ENCODE results near the gene TMEM59. TPM values are rescaled to one million over a fixed set of nuclear protein-coding genes. Genes with fewer than 3 reads are reported as not detected.
A peak's percentile ranks its signal among the peaks of the same experiment; 100 is the strongest.
"Not testable (repeated sequence)": the region's sequence is repeated elsewhere in the genome, so short reads cannot be mapped to it uniquely, and the experiment has no call there.

The TMEM59 gene, protein sequence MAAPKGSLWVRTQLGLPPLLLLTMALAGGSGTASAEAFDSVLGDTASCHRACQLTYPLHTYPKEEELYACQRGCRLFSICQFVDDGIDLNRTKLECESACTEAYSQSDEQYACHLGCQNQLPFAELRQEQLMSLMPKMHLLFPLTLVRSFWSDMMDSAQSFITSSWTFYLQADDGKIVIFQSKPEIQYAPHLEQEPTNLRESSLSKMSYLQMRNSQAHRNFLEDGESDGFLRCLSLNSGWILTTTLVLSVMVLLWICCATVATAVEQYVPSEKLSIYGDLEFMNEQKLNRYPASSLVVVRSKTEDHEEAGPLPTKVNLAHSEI
- total RNA-seq, result 100 to 1,000 TPM; 195 to 210 TPM

- CTCF ChIA-PET, result interaction anchor here (2.6 kb wide), 1 partner anchor 13 kb away, joined by 8 read pairs; no protein-coding TSS in a partner anchor
- DNase-seq, result peak; percentile 99
- Mint-ChIP-seq H3K9me3 (no peaks in the 10 kb centered on the region), H3K27me3 (no peaks in the 10 kb centered on the region), H3K4me1 (peaks cover 40% of the 10 kb centered on the region), H3K4me3 (no peak within 1 kb of the TSS), H3K27ac (no peak within 1 kb of the TSS), H3K36me3 (ENCODE audit: low read depth) (peaks cover 19% of the 10 kb centered on the region)
- POLR2A ChIA-PET, result interaction anchor here (0.6 kb wide), 1 partner anchor 83 kb away, joined by 3 read pairs; no protein-coding TSS in a partner anchor
Measured at GRCh38 chr1:54052934-54053744, at the start of gene TMEM59, which contains the start of gene TCEANC2. TSS of gene TMEM59 (minus strand) at chr1:54053204. CDS start at chr1:54053188, 16 bp downstream. TSS of gene TCEANC2 (plus strand) at chr1:54053608. CDS start at chr1:54054423, 815 bp downstream.

DNA sequence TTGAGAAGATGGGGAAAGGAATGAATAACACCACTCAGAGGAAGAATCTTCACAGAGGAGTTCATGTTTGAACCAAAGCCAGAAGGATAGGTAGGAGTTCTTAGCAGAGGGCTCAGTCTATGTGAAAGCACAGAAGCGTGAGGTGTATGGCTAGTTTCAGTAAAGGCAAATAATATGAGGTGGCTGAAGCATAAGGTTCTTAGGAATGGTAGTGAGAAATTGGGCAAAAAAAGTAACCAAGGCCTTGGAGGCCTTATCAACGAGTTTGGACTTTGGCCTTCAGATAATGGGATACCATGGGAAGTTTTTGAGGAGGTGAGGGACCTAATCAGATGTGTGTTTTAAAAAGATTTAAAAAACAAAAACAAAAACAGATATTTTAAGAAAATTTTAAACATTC lies 47.5 kb upstream of the TMEM59 start:
- Mint-ChIP-seq H3K36me3 (ENCODE audit: low read depth) (peaks cover 34% of the 10 kb centered on the region), H3K27me3 (no peaks in the 10 kb centered on the region), H3K4me3 (no peak overlapping the region), H3K27ac (no peak overlapping the region), H3K4me1 (peaks cover 4% of the 10 kb centered on the region), H3K9me3 (peaks cover 5% of the 10 kb centered on the region)
- CTCF ChIA-PET, result no interaction called here
- POLR2A ChIA-PET, result no interaction called here
- DNase-seq, result no peak

GRCh38 chr1:54099061-54099610 lies 46.1 kb upstream of the TMEM59 start:
- H3K4me3 Mint-ChIP-seq, result no peak overlapping the region
- POLR2A ChIA-PET, result interaction anchor here (0.7 kb wide), 1 partner anchor 364 kb away, joined by 7 read pairs; no protein-coding TSS in a partner anchor
- H3K27me3 Mint-ChIP-seq, result no peaks in the 10 kb centered on the region
- no peak overlapping the region for H3K27ac Mint-ChIP-seq
- H3K36me3 Mint-ChIP-seq (ENCODE audit: low read depth), result peaks cover 34% of the 10 kb centered on the region
- peaks cover 5% of the 10 kb centered on the region for H3K9me3 Mint-ChIP-seq
- H3K4me1 Mint-ChIP-seq, result peaks cover 4% of the 10 kb centered on the region
- CTCF ChIA-PET, result interaction anchor here (0.8 to 1.9 kb wide), 4 partner anchors 9 to 22 kb away, joined by 3 to 6 read pairs (median 3); no protein-coding TSS in a partner anchor
- DNase-seq, result no peak

GRCh38 chr1:54096877-54097240 lies 43.9 kb upstream of the TMEM59 start:
- Mint-ChIP-seq H3K27ac (no peak overlapping the region), H3K9me3 (peaks cover 3% of the 10 kb centered on the region), H3K36me3 (ENCODE audit: low read depth) (peaks cover 30% of the 10 kb centered on the region), H3K4me3 (no peak overlapping the region), H3K4me1 (peaks cover 4% of the 10 kb centered on the region), H3K27me3 (no peaks in the 10 kb centered on the region)
- CTCF ChIA-PET, result interaction anchor here (1.5 kb wide), 1 partner anchor 10 kb away, joined by 3 read pairs; no protein-coding TSS in a partner anchor
- POLR2A ChIA-PET, result no interaction called here
- no peak for DNase-seq

- DNase-seq, result no peak
- Mint-ChIP-seq H3K4me3 (no peak overlapping the region), H3K36me3 (ENCODE audit: low read depth) (peaks cover 29% of the 10 kb centered on the region), H3K27ac (no peak overlapping the region), H3K4me1 (peaks cover 4% of the 10 kb centered on the region), H3K9me3 (peaks cover 3% of the 10 kb centered on the region), H3K27me3 (no peaks in the 10 kb centered on the region)
- ChIA-PET CTCF (no interaction called here), POLR2A (no interaction called here)
Measured at GRCh38 chr1:54096227-54096876, 43.3 kb upstream of the TMEM59 start.

GRCh38 chr1:54095546-54096226 lies 42.7 kb upstream of the TMEM59 start:
- no peaks in the 10 kb centered on the region for H3K27me3 Mint-ChIP-seq
- H3K9me3 Mint-ChIP-seq, result no peaks in the 10 kb centered on the region
- peaks cover 27% of the 10 kb centered on the region for H3K36me3 Mint-ChIP-seq (ENCODE audit: low read depth)
- H3K27ac Mint-ChIP-seq, result no peak overlapping the region
- H3K4me3 Mint-ChIP-seq, result no peak overlapping the region
- POLR2A ChIA-PET, result no interaction called here
- DNase-seq, result no peak
- CTCF ChIA-PET, result no interaction called here
- peaks cover 4% of the 10 kb centered on the region for H3K4me1 Mint-ChIP-seq

GRCh38 chr1:54094730-54095105 lies 41.7 kb upstream of the TMEM59 start:
- POLR2A ChIA-PET, H3K4me3 Mint-ChIP-seq, H3K4me1 Mint-ChIP-seq, H3K27me3 Mint-ChIP-seq, DNase-seq, H3K27ac Mint-ChIP-seq, CTCF ChIA-PET, H3K9me3 Mint-ChIP-seq: not testable (repeated sequence)
- peaks cover 21% of the 10 kb centered on the region for H3K36me3 Mint-ChIP-seq (ENCODE audit: low read depth)

GRCh38 chr1:54094001-54094729 lies 41.2 kb upstream of the TMEM59 start:
- Mint-ChIP-seq H3K9me3 (no peaks in the 10 kb centered on the region), H3K4me3 (no peak overlapping the region), H3K27me3 (no peaks in the 10 kb centered on the region), H3K36me3 (ENCODE audit: low read depth) (peaks cover 21% of the 10 kb centered on the region), H3K27ac (no peak overlapping the region), H3K4me1 (peaks cover 4% of the 10 kb centered on the region)
- ChIA-PET CTCF (no interaction called here), POLR2A (no interaction called here)
- DNase-seq, result no peak

GRCh38 chr1:54091666-54092065 lies 38.7 kb upstream of the TMEM59 start:
- no peak overlapping the region for H3K27ac Mint-ChIP-seq
- H3K27me3 Mint-ChIP-seq, result no peaks in the 10 kb centered on the region
- no peaks in the 10 kb centered on the region for H3K9me3 Mint-ChIP-seq
- H3K36me3 Mint-ChIP-seq (ENCODE audit: low read depth), result peaks cover 10% of the 10 kb centered on the region
- POLR2A ChIA-PET, result no interaction called here
- no peak overlapping the region for H3K4me3 Mint-ChIP-seq
- CTCF ChIA-PET, result no interaction called here
- no peak for DNase-seq
- H3K4me1 Mint-ChIP-seq, result peaks cover 3% of the 10 kb centered on the region

DNA sequence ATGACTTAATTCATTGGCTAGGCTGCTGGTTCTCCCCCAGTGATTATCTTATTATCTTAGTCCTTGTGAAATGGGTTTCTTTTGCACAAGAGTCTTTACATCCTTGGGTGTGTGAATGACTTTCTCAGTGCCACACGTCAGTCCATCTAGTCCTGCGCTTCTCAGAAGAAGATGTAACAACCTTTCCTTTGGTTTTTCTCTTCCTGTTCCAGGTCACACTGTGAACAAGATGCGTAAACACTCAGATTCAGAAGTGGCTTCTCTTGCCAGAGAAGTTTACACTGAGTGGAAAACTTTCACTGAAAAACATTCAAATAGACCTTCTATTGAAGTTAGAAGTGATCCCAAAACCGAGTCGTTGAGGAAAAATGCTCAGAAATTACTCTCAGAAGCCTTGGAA lies 35.4 kb upstream of the TMEM59 start:
- DNase-seq, result no peak
- Mint-ChIP-seq H3K9me3 (no peaks in the 10 kb centered on the region), H3K4me3 (no peak overlapping the region), H3K27me3 (no peaks in the 10 kb centered on the region), H3K36me3 (ENCODE audit: low read depth) (peaks cover 9% of the 10 kb centered on the region), H3K27ac (no peak overlapping the region), H3K4me1 (peaks cover 3% of the 10 kb centered on the region)
- POLR2A ChIA-PET, result no interaction called here
- CTCF ChIA-PET, result interaction anchor here (1.2 kb wide), 1 partner anchor 15 kb away, joined by 5 read pairs; no protein-coding TSS in a partner anchor

DNA sequence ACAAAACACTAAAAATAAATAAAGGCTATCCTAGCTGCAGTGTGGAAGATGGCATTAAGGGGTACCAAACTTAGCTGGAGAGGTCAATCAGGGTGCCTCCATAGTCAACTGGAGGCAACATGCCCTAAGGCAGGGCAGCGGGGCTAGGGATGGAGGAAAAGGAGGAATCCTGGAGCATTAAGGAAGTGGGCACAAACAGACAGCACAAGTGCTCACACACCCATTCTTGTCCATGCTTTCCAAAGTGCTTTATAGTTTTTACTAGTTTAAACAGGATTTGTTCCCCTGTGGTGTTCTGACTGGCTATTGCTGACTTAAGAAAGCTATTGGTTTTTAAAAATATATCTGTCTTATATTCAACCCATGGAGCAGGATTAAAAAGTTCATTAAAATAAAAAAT lies 33.8 kb upstream of the TMEM59 start:
- H3K4me1 Mint-ChIP-seq, result peaks cover 3% of the 10 kb centered on the region
- H3K4me3 Mint-ChIP-seq, result no peak overlapping the region
- peaks cover 9% of the 10 kb centered on the region for H3K36me3 Mint-ChIP-seq (ENCODE audit: low read depth)
- no peak overlapping the region for H3K27ac Mint-ChIP-seq
- ChIA-PET POLR2A (no interaction called here), CTCF (interaction anchor here (0.8 kb wide), 1 partner anchor 11 kb away, joined by 3 read pairs; no protein-coding TSS in a partner anchor)
- H3K27me3 Mint-ChIP-seq, result no peaks in the 10 kb centered on the region
- no peak for DNase-seq
- H3K9me3 Mint-ChIP-seq, result no peaks in the 10 kb centered on the region

GRCh38 chr1:54084794-54085193 lies 31.8 kb upstream of the TMEM59 start:
- Mint-ChIP-seq H3K27me3 (no peaks in the 10 kb centered on the region), H3K9me3 (no peaks in the 10 kb centered on the region), H3K4me1 (peaks cover 6% of the 10 kb centered on the region), H3K4me3 (no peak overlapping the region), H3K27ac (no peak overlapping the region), H3K36me3 (ENCODE audit: low read depth) (peaks cover 6% of the 10 kb centered on the region)
- CTCF ChIA-PET, result interaction anchor here (0.6 kb wide), 1 partner anchor 346 kb away, joined by 3 read pairs; no protein-coding TSS in a partner anchor
- DNase-seq, result no peak
- POLR2A ChIA-PET, result no interaction called here
